Measurements from ENCODE around the gene CARF. TPM values are rescaled to one million over a fixed set of nuclear protein-coding genes. Genes with fewer than 3 reads are reported as not detected.
"Not testable (repeated sequence)": the region's sequence is repeated elsewhere in the genome, so short reads cannot be mapped to it uniquely, and the experiment has no call there.

CARF gene
- total and polyA plus RNA-seq, 5 donors from 2014 or later, result 4.1 to 12.3 (median 8.8) TPM

DNA sequence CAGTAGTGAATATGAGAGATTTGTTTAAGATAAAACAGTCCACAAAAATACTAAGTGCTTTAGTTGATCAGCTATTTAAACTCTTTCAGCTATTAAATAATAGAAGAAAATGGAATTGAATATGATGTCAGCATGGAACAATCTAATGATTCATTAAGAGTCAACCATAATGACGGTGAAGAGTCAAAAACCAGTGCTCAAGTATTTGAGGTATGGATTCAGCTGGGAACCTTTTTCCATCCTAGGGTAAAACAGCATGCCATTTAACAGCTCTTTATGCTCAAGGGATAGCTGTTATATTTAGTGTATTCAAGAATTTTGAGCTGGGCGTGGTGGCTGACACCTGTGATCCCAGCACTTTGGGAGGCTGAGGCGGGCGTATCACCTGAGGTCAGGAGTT lies 29.7 kb downstream of the CARF start:
- Mint-ChIP-seq H3K4me1 (peaks cover 0 to 3% (median 3%) of the 10 kb centered on the region in 4 donors), H3K4me3 (no peak overlapping the region), H3K27ac (no peak overlapping the region), H3K9me3 (peaks cover 0 to 8% (median 4%) of the 10 kb centered on the region in 7 donors), H3K36me3 (peaks cover 41% of the 10 kb centered on the region), H3K27me3 (no peaks in the 10 kb centered on the region)
- Histone ChIP-seq H3K4me3 (ENCODE audit: low read depth, low read length) (no peak overlapping the region), H3K4me1 (ENCODE audit: control insufficient read depth, insufficient read depth, low read length, poor library complexity, severe bottlenecking) (no peaks in the 10 kb centered on the region), H3K27me3 (ENCODE audit: control insufficient read depth, insufficient read depth, low read length) (no peaks in the 10 kb centered on the region), H3K27ac (ENCODE audit: insufficient read depth, low read length, poor library complexity, severe bottlenecking) (no peak overlapping the region), H3K36me3 (ENCODE audit: control insufficient read depth, insufficient read depth, low read length) (peaks cover 13% of the 10 kb centered on the region), H3K9me3 (ENCODE audit: control insufficient read depth in 2 of 2, low read length in 2 of 2) (peaks cover 0 to 2% of the 10 kb centered on the region in 2 experiments)
- ATAC-seq (ENCODE audit: low read depth in 2 of 2), result no peak
- DNase-seq, result no peak

DNA sequence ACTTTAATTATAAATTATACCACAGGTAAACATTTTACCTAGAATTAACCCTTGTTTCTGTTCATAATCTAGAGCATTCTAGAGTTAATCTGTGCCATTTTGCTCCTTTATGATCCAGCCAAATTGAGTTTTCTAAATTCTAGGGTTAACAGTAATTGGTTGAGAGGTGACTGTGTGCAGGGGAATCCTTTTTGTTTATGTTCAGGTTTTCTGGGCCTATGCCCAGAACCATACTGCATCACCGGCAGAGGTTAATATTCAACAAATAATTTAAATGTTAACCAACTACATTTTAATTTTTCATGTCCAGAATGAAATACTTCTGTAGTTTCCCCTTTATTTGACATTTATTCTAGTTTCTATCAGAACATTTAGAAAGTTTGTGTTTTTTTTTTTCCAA lies 32.3 kb downstream of the CARF start:
- no peak for ATAC-seq (ENCODE audit: low read depth in 2 of 2)
- no peaks in the 10 kb centered on the region for H3K4me1 ChIP-seq (ENCODE audit: control insufficient read depth, insufficient read depth, low read length, poor library complexity, severe bottlenecking)
- DNase-seq, result no peak
- peaks cover 13% of the 10 kb centered on the region for H3K36me3 ChIP-seq (ENCODE audit: control insufficient read depth, insufficient read depth, low read length)
- Mint-ChIP-seq H3K9me3 (peaks cover 2 to 19% (median 4%) of the 10 kb centered on the region in 7 donors), H3K27ac (no peak overlapping the region), H3K36me3 (peaks cover 45% of the 10 kb centered on the region), H3K27me3 (no peaks in the 10 kb centered on the region), H3K4me1 (peaks cover 0 to 8% (median 3%) of the 10 kb centered on the region in 4 donors), H3K4me3 (no peak overlapping the region)
- no peak overlapping the region for H3K4me3 ChIP-seq (ENCODE audit: low read depth, low read length)
- peaks cover 0 to 2% of the 10 kb centered on the region in 2 experiments for H3K9me3 ChIP-seq (ENCODE audit: control insufficient read depth in 2 of 2, low read length in 2 of 2)
- no peak overlapping the region for H3K27ac ChIP-seq (ENCODE audit: insufficient read depth, low read length, poor library complexity, severe bottlenecking)
- H3K27me3 ChIP-seq (ENCODE audit: control insufficient read depth, insufficient read depth, low read length), result no peaks in the 10 kb centered on the region

GRCh38 chr2:202944816-202945215 lies 32.7 kb downstream of the CARF start:
- no peak overlapping the region for H3K27ac ChIP-seq (ENCODE audit: insufficient read depth, low read length, poor library complexity, severe bottlenecking)
- H3K36me3 ChIP-seq (ENCODE audit: control insufficient read depth, insufficient read depth, low read length), result peaks cover 13% of the 10 kb centered on the region
- peaks cover 0 to 2% of the 10 kb centered on the region in 2 experiments for H3K9me3 ChIP-seq (ENCODE audit: control insufficient read depth in 2 of 2, low read length in 2 of 2)
- DNase-seq, result no peak
- peaks cover 45% of the 10 kb centered on the region for H3K36me3 Mint-ChIP-seq
- H3K9me3 Mint-ChIP-seq, result peaks cover 2 to 19% (median 4%) of the 10 kb centered on the region in 7 donors
- no peaks in the 10 kb centered on the region for H3K27me3 ChIP-seq (ENCODE audit: control insufficient read depth, insufficient read depth, low read length)
- H3K4me1 ChIP-seq (ENCODE audit: control insufficient read depth, insufficient read depth, low read length, poor library complexity, severe bottlenecking), result no peaks in the 10 kb centered on the region
- no peak overlapping the region for H3K4me3 Mint-ChIP-seq
- H3K4me1 Mint-ChIP-seq, result peaks cover 0 to 8% (median 3%) of the 10 kb centered on the region in 4 donors
- no peak overlapping the region for H3K4me3 ChIP-seq (ENCODE audit: low read depth, low read length)
- no peaks in the 10 kb centered on the region for H3K27me3 Mint-ChIP-seq
- no peak for ATAC-seq (ENCODE audit: low read depth in 2 of 2)
- H3K27ac Mint-ChIP-seq, result no peak overlapping the region

- ATAC-seq (ENCODE audit: low read depth in 2 of 2), result no peak
- H3K36me3 ChIP-seq (ENCODE audit: control insufficient read depth, insufficient read depth, low read length), result peaks cover 13% of the 10 kb centered on the region
- H3K36me3 Mint-ChIP-seq, result peaks cover 42% of the 10 kb centered on the region
These were observed 33.4 kb downstream of the CARF start for GRCh38 chr2:202945497-202945896.

GRCh38 chr2:202949333-202949732 lies 37.3 kb downstream of the CARF start:
- not testable (repeated sequence) for H3K4me3 Mint-ChIP-seq; H3K27me3 Mint-ChIP-seq; H3K4me1 ChIP-seq (ENCODE audit: control insufficient read depth, insufficient read depth, low read length, poor library complexity, severe bottlenecking); H3K9me3 ChIP-seq (ENCODE audit: control insufficient read depth in 2 of 2, low read length in 2 of 2); H3K27ac Mint-ChIP-seq; ATAC-seq (ENCODE audit: low read depth in 2 of 2); H3K4me3 ChIP-seq (ENCODE audit: low read depth, low read length); H3K27me3 ChIP-seq (ENCODE audit: control insufficient read depth, insufficient read depth, low read length); H3K27ac ChIP-seq (ENCODE audit: insufficient read depth, low read length, poor library complexity, severe bottlenecking); DNase-seq
- peaks cover 38% of the 10 kb centered on the region for H3K36me3 Mint-ChIP-seq
- peaks cover 11% of the 10 kb centered on the region for H3K36me3 ChIP-seq (ENCODE audit: control insufficient read depth, insufficient read depth, low read length)
- peaks cover 2 to 19% (median 4%) of the 10 kb centered on the region in 7 donors for H3K9me3 Mint-ChIP-seq
- H3K4me1 Mint-ChIP-seq, result peaks cover 0 to 10% (median 3%) of the 10 kb centered on the region in 4 donors

More at GRCh38 chr2:202945497-202945896, 33.4 kb downstream of the CARF start:
- Histone ChIP-seq H3K4me1 (ENCODE audit: control insufficient read depth, insufficient read depth, low read length, poor library complexity, severe bottlenecking) (no peaks in the 10 kb centered on the region), H3K27me3 (ENCODE audit: control insufficient read depth, insufficient read depth, low read length) (no peaks in the 10 kb centered on the region), H3K9me3 (ENCODE audit: control insufficient read depth in 2 of 2, low read length in 2 of 2) (peaks cover 0 to 2% of the 10 kb centered on the region in 2 experiments), H3K27ac (ENCODE audit: insufficient read depth, low read length, poor library complexity, severe bottlenecking) (no peak overlapping the region), H3K4me3 (ENCODE audit: low read depth, low read length) (no peak overlapping the region)
- no peaks in the 10 kb centered on the region for H3K27me3 Mint-ChIP-seq
- H3K27ac Mint-ChIP-seq, result no peak overlapping the region
- no peak for DNase-seq
- H3K4me1 Mint-ChIP-seq, result peaks cover 0 to 5% (median 2%) of the 10 kb centered on the region in 4 donors
- H3K4me3 Mint-ChIP-seq, result no peak overlapping the region
- H3K9me3 Mint-ChIP-seq, result peaks cover 2 to 19% (median 4%) of the 10 kb centered on the region in 7 donors

GRCh38 chr2:202950592-202950991 lies 38.5 kb downstream of the CARF start:
- no peak for ATAC-seq (ENCODE audit: low read depth in 2 of 2)
- Mint-ChIP-seq H3K27ac (no peak overlapping the region), H3K27me3 (no peaks in the 10 kb centered on the region), H3K9me3 (peaks cover 0 to 12% (median 2%) of the 10 kb centered on the region in 7 donors), H3K36me3 (peaks cover 31% of the 10 kb centered on the region), H3K4me1 (peaks cover 0 to 11% (median 3%) of the 10 kb centered on the region in 4 donors), H3K4me3 (no peak overlapping the region)
- Histone ChIP-seq H3K27ac (ENCODE audit: insufficient read depth, low read length, poor library complexity, severe bottlenecking) (no peak overlapping the region), H3K36me3 (ENCODE audit: control insufficient read depth, insufficient read depth, low read length) (peaks cover 10% of the 10 kb centered on the region), H3K27me3 (ENCODE audit: control insufficient read depth, insufficient read depth, low read length) (no peaks in the 10 kb centered on the region), H3K4me1 (ENCODE audit: control insufficient read depth, insufficient read depth, low read length, poor library complexity, severe bottlenecking) (no peaks in the 10 kb centered on the region), H3K4me3 (ENCODE audit: low read depth, low read length) (no peak overlapping the region), H3K9me3 (ENCODE audit: control insufficient read depth in 2 of 2, low read length in 2 of 2) (no peaks in the 10 kb centered on the region)
- DNase-seq, result peak in 1 of 3 donors; percentile 22

DNA sequence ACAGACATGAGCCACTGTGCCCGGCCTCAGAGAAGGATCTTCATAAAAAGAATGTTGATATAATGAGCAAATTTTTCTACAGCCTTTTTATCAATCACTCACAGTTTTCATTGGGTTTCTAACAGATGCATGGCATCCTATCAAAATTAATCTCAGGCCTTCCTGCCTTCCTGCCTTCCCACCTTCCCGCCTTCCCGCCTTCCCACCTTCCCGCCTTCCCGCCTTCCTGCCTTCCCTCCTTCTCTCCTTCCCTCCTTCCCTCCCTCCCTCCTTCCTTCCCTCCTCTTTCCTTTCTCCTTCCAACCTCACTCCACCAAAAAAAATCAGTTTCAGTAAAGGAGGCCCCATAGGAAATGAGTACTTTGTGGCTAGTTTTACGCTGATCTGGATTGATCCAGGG lies 48.4 kb downstream of the CARF start:
- Histone ChIP-seq H3K27ac (ENCODE audit: insufficient read depth, low read length, poor library complexity, severe bottlenecking) (no peak overlapping the region), H3K36me3 (ENCODE audit: control insufficient read depth, insufficient read depth, low read length) (peaks cover 8% of the 10 kb centered on the region), H3K9me3 (ENCODE audit: control insufficient read depth in 2 of 2, low read length in 2 of 2) (no peaks in the 10 kb centered on the region), H3K27me3 (ENCODE audit: control insufficient read depth, insufficient read depth, low read length) (no peaks in the 10 kb centered on the region), H3K4me3 (ENCODE audit: low read depth, low read length) (no peak overlapping the region), H3K4me1 (ENCODE audit: control insufficient read depth, insufficient read depth, low read length, poor library complexity, severe bottlenecking) (no peaks in the 10 kb centered on the region)
- ATAC-seq (ENCODE audit: low read depth in 2 of 2) (no peak), DNase-seq (no peak)
- H3K27me3 Mint-ChIP-seq, result no peaks in the 10 kb centered on the region
- no peak overlapping the region for H3K27ac Mint-ChIP-seq
- H3K36me3 Mint-ChIP-seq, result peaks cover 26% of the 10 kb centered on the region
- peaks cover 0 to 3% (median 0%) of the 10 kb centered on the region in 4 donors for H3K4me1 Mint-ChIP-seq
- H3K4me3 Mint-ChIP-seq, result no peak overlapping the region
- no peaks in the 10 kb centered on the region for H3K9me3 Mint-ChIP-seq

DNA sequence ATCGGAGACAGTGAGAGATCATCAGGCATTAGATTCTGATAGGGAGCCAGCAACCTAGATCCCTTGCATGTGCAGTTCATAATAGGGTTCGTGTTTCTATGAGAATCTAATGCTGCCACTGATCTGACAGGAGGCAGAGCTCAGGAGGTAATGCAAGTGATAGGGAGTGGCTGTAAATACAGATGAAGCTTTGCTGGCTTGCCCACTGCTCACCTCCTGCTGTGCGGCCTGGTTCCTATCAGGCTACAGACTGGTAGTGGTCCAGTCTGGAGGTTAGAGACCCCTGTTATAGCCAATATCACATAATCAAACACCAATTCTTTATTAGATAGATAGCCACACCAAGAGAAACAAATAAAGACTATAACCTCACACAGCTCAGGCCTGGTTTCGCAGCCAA lies 51.6 kb downstream of the CARF start:
- no peak overlapping the region for H3K4me3 Mint-ChIP-seq
- no peaks in the 10 kb centered on the region for H3K9me3 Mint-ChIP-seq
- H3K9me3 ChIP-seq (ENCODE audit: control insufficient read depth in 2 of 2, low read length in 2 of 2), result no peaks in the 10 kb centered on the region
- H3K27me3 Mint-ChIP-seq, result no peaks in the 10 kb centered on the region
- no peaks in the 10 kb centered on the region for H3K27me3 ChIP-seq (ENCODE audit: control insufficient read depth, insufficient read depth, low read length)
- ATAC-seq (ENCODE audit: low read depth in 2 of 2) (no peak), DNase-seq (no peak)
- H3K27ac Mint-ChIP-seq, result no peak overlapping the region
- H3K4me1 ChIP-seq (ENCODE audit: control insufficient read depth, insufficient read depth, low read length, poor library complexity, severe bottlenecking), result no peaks in the 10 kb centered on the region
- no peak overlapping the region for H3K4me3 ChIP-seq (ENCODE audit: low read depth, low read length)
- peaks cover 4% of the 10 kb centered on the region for H3K36me3 ChIP-seq (ENCODE audit: control insufficient read depth, insufficient read depth, low read length)
- no peak overlapping the region for H3K27ac ChIP-seq (ENCODE audit: insufficient read depth, low read length, poor library complexity, severe bottlenecking)
- H3K36me3 Mint-ChIP-seq, result peaks cover 13% of the 10 kb centered on the region
- no peaks in the 10 kb centered on the region for H3K4me1 Mint-ChIP-seq
